ENCODE results near the gene INTS7. TPM values are rescaled to one million over a fixed set of nuclear protein-coding genes. Genes with fewer than 3 reads are reported as not detected.

Gene INTS7
- total RNA-seq, 1 experiment from 2014 or later = 25.3 TPM

- POLR2A ChIA-PET (ENCODE audit: unreplicated experiment) = interaction anchor here (0.6 kb wide), 1 partner anchor 8 kb away, joined by 3 read pairs; no protein-coding TSS in a partner anchor
- intact Hi-C loops (cut with micrococcal nuclease) = no loop called here
- ATAC-seq (no peak), DNase-seq (no peak)
- H3K4me3 ChIP-seq (ENCODE audit: low read length) = no peak overlapping the region
- no peak overlapping the region for H3K4me2 ChIP-seq (ENCODE audit: low read length)
- H3F3A ChIP-seq (ENCODE audit: low read length, unreplicated experiment) = no peaks in the 10 kb centered on the region
- no peaks in the 10 kb centered on the region for H3K4me1 ChIP-seq (ENCODE audit: insufficient read depth, low read length)
- no TSS peak for BruUV-seq (replicated peaks)
- H3K36me3 ChIP-seq (ENCODE audit: low read depth, low read length) = peaks cover 82% of the 10 kb centered on the region
- CTCF ChIA-PET = no interaction called here
- no peaks in the 10 kb centered on the region for H3K27me3 ChIP-seq (ENCODE audit: low read length)
- no peaks in the 10 kb centered on the region for H3K9me3 ChIP-seq (ENCODE audit: low read length)
- H3K27ac ChIP-seq (ENCODE audit: low read length) = no peak overlapping the region
- H3K9ac ChIP-seq (ENCODE audit: low read length) = no peak overlapping the region
- no peaks in the 10 kb centered on the region for H3K79me2 ChIP-seq (ENCODE audit: low read length)
- H3K9me2 ChIP-seq (replicated peaks; ENCODE audit: low read length) = no peaks in the 10 kb centered on the region
- no peak overlapping the region for H2AFZ ChIP-seq (ENCODE audit: low read length)
- H4K20me1 ChIP-seq (ENCODE audit: low read length) = no peaks in the 10 kb centered on the region
- no peak for TF ChIP-seq EZH2 (IDR thresholded peaks at IDR 0.05; ENCODE audit: low read length, unreplicated experiment)
- TF ChIP-seq CTCF (conservative IDR thresholded peaks at IDR 0.05; ENCODE audit: low read depth, low read length) = no peak
- no peak for TF ChIP-seq EZH2phosphoT487 (IDR thresholded peaks at IDR 0.05; ENCODE audit: borderline replicate concordance, low read length)
These were observed 43.5 kb upstream of the INTS7 start for GRCh38 chr1:212078826-212079225.

GRCh38 chr1:212077028-212077427 is 41.7 kb upstream of the INTS7 start:
- DNase-seq (peak; percentile 43), ATAC-seq (peak; percentile 74)
- Histone ChIP-seq H3K9ac (ENCODE audit: low read length) (no peak overlapping the region), H3K4me3 (ENCODE audit: low read length) (no peak overlapping the region), H3K27ac (ENCODE audit: low read length) (no peak overlapping the region), H3K4me1 (ENCODE audit: insufficient read depth, low read length) (no peaks in the 10 kb centered on the region), H3K4me2 (ENCODE audit: low read length) (no peak overlapping the region), H3K9me2 (replicated peaks; ENCODE audit: low read length) (no peaks in the 10 kb centered on the region), H3F3A (ENCODE audit: low read length, unreplicated experiment) (no peaks in the 10 kb centered on the region), H3K9me3 (ENCODE audit: low read length) (no peaks in the 10 kb centered on the region), H2AFZ (ENCODE audit: low read length) (no peak overlapping the region), H3K79me2 (ENCODE audit: low read length) (no peaks in the 10 kb centered on the region), H3K36me3 (ENCODE audit: low read depth, low read length) (peaks cover 77% of the 10 kb centered on the region), H4K20me1 (ENCODE audit: low read length) (no peaks in the 10 kb centered on the region), H3K27me3 (ENCODE audit: low read length) (no peaks in the 10 kb centered on the region)
- TF ChIP-seq EZH2phosphoT487 (IDR thresholded peaks at IDR 0.05; ENCODE audit: borderline replicate concordance, low read length) = no peak
- no peak for TF ChIP-seq EZH2 (IDR thresholded peaks at IDR 0.05; ENCODE audit: low read length, unreplicated experiment)
- no peak for TF ChIP-seq CTCF (conservative IDR thresholded peaks at IDR 0.05; ENCODE audit: low read depth, low read length)
- ChIA-PET CTCF (no interaction called here), POLR2A (ENCODE audit: unreplicated experiment) (no interaction called here)
- intact Hi-C loops (cut with micrococcal nuclease) = no loop called here
- no TSS peak for BruUV-seq (replicated peaks)

- H3F3A ChIP-seq (ENCODE audit: low read length, unreplicated experiment) = no peaks in the 10 kb centered on the region
- no peak overlapping the region for H3K4me2 ChIP-seq (ENCODE audit: low read length)
- ChIA-PET CTCF (no interaction called here), POLR2A (ENCODE audit: unreplicated experiment) (no interaction called here)
- H3K36me3 ChIP-seq (ENCODE audit: low read depth, low read length) = peaks cover 75% of the 10 kb centered on the region
- TF ChIP-seq CTCF (conservative IDR thresholded peaks at IDR 0.05; ENCODE audit: low read depth, low read length) (no peak), EZH2phosphoT487 (IDR thresholded peaks at IDR 0.05; ENCODE audit: borderline replicate concordance, low read length) (no peak), EZH2 (IDR thresholded peaks at IDR 0.05; ENCODE audit: low read length, unreplicated experiment) (no peak)
- H3K9ac ChIP-seq (ENCODE audit: low read length) = no peak overlapping the region
- ATAC-seq (no peak), DNase-seq (no peak)
- no peak overlapping the region for H3K27ac ChIP-seq (ENCODE audit: low read length)
- no peak overlapping the region for H3K4me3 ChIP-seq (ENCODE audit: low read length)
- intact Hi-C loops (cut with micrococcal nuclease) = no loop called here
- no peaks in the 10 kb centered on the region for H4K20me1 ChIP-seq (ENCODE audit: low read length)
- H3K79me2 ChIP-seq (ENCODE audit: low read length) = no peaks in the 10 kb centered on the region
- H3K27me3 ChIP-seq (ENCODE audit: low read length) = no peaks in the 10 kb centered on the region
- H2AFZ ChIP-seq (ENCODE audit: low read length) = no peak overlapping the region
- BruUV-seq (replicated peaks) = no TSS peak
- no peaks in the 10 kb centered on the region for H3K9me3 ChIP-seq (ENCODE audit: low read length)
- H3K9me2 ChIP-seq (replicated peaks; ENCODE audit: low read length) = no peaks in the 10 kb centered on the region
- H3K4me1 ChIP-seq (ENCODE audit: insufficient read depth, low read length) = no peaks in the 10 kb centered on the region
These were observed 39.5 kb upstream of the INTS7 start for GRCh38 chr1:212074856-212075255.
